NCI-H460 (cell line): ENCODE results near the gene ELMO2. TPM values are rescaled to one million over a fixed set of nuclear protein-coding genes. Genes with fewer than 3 reads are reported as not detected.

Source experiments
- total RNA-seq: library from RNA; depleted of rRNA; stranded (reverse); fragments of >200 nt; shearing (Covaris generic); gene quantifications from 2 replicates; pipeline ENCODE4 v1.2.3, GENCODE V29; 2014; rRNA removed

Gene ELMO2
- total RNA-seq, 1 experiment from 2014 or later, result 22.3 TPM

Other genes starting within 250 kb of the ELMO2 start
- gene CDH22, start 98.1 kb downstream of the ELMO2 start, total RNA-seq, result not detected in 2 replicates
- gene ZNF334, start 106.9 kb upstream of the ELMO2 start, total RNA-seq, result 0.66 and 0.94 TPM in 2 replicates
- not detected in 2 replicates for gene OCSTAMP, start 144.0 kb upstream of the ELMO2 start, total RNA-seq
- not detected in 2 replicates for gene SLC13A3, start 244.8 kb upstream of the ELMO2 start, total RNA-seq